HFFc6 (cell line): ENCODE data around the gene NPEPL1. TPM values are rescaled to one million over a fixed set of nuclear protein-coding genes. Genes with fewer than 3 reads are reported as not detected.
A peak's percentile ranks its signal among the peaks of the same experiment; 100 is the strongest.

ENCODE experiments used
- DNase-seq: peaks from one replicate; pipeline ENCODE4 v3.0.0-alpha.2; 2018
- H3K27ac Mint-ChIP-seq: 2 replicates; pipeline ENCODE4 v1.8.0; 2020; ENCODE audit warnings: mild to moderate bottlenecking, mixed read lengths
- H3K27me3 Mint-ChIP-seq: 2 replicates; pipeline ENCODE4 v1.8.0; 2021; ENCODE audit warnings: mild to moderate bottlenecking, moderate library complexity, mixed read lengths; ENCODE audit not compliant: insufficient read depth
- H3K36me3 Mint-ChIP-seq: 2 replicates; pipeline ENCODE4 v1.8.0; 2021; ENCODE audit warnings: low read depth, mixed read lengths
- H3K4me1 Mint-ChIP-seq: 2 replicates; pipeline ENCODE4 v1.8.0; 2020; ENCODE audit warnings: low read depth, mixed read lengths
- H3K4me3 Mint-ChIP-seq: 2 replicates; pipeline ENCODE4 v1.8.0; 2020; ENCODE audit warnings: mild to moderate bottlenecking, moderate library complexity, mixed read lengths
- H3K9me3 Mint-ChIP-seq: 2 replicates; pipeline ENCODE4 v1.8.0; 2020; ENCODE audit warnings: mild to moderate bottlenecking, mixed read lengths
- CTCF ChIP-seq: fragments of 200-600 bp; sonication (generic); IDR thresholded peaks from 2 replicates; pipeline ENCODE4 v1.5.0; 2021; ENCODE audit warnings: antibody characterized with exemption, mild to moderate bottlenecking
- total RNA-seq, 6 experiments: library from RNA; stranded (reverse); fragmentation: NEBNext Ultra II Directional; extraction: Animal tissue kit (Norgen Biotek cat#: 25700); gene quantifications; 2 replicates in 1 of 6; 3 replicates in 5 of 6; pipeline ENCODE4 v1.2.3, GENCODE V29; 2021

The NPEPL1 gene
- total RNA-seq, 6 experiments from 2014 or later, result 12.0 to 17.8 (median 12.6) TPM

DNA sequence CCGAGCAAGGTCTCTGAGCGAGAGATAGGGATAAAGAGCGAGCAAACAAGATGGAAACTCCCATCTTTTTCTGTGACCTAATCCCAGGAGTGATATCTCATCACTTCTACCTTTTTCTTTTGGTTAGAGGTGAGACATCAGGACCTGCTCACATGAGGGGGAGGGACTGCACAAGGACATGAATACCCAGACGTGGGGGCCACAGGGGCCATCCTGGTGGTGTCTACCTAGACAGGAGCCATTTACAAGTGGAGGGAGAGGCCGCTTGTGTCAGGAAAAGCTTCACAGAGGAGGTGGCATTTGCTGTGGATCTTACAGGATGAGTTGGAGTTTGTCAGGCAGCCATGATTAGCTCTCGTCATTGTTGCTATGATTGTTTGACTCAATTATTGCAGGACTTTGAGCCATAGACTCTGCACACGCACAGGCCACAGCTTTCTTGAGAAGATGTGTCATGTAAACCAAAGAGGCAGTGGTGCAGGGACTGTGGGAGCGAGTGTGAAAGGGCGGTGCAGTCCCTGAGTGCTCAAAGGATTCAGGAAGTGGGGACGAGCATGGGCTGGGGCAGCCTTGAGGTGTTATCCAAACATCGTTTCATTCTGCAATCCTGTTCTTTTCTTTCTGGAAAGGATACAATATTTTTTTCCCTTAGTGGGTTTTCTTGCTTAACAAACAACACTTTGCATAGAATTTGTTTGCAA is 7.7 kb downstream of the NPEPL1 start:
- DNase-seq, result no peak
- H3K27ac Mint-ChIP-seq, result no peak overlapping the region
- H3K4me1 Mint-ChIP-seq, result no peaks in the 10 kb centered on the region
- no peaks in the 10 kb centered on the region; the same call in 1 of the 2 replicates for H3K27me3 Mint-ChIP-seq
- no peaks in the 10 kb centered on the region for H3K9me3 Mint-ChIP-seq
- H3K36me3 Mint-ChIP-seq, result peaks cover 18% of the 10 kb centered on the region
- no peak overlapping the region for H3K4me3 Mint-ChIP-seq
- no peak for TF ChIP-seq CTCF

DNA sequence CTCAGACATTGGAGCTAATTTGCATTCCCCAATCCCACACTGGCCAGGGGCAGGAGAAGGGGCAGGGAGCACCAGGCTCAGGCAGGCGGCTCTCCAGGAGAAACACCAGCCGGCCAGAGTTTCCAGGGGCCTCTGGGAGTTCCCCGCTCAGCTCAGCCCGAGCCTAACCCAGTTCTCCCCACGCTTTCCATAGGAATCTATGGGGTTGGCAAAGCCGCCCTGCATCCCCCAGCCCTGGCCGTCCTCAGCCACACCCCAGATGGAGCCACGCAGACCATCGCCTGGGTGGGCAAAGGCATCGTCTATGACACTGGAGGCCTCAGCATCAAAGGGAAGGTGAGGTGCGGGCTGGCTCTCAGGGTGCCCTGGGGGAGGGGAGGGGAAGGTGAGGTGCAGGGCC is 8.2 kb downstream of the NPEPL1 start:
- Mint-ChIP-seq H3K27ac (no peak overlapping the region), H3K4me1 (no peaks in the 10 kb centered on the region), H3K4me3 (no peak overlapping the region), H3K36me3 (peaks cover 18% of the 10 kb centered on the region), H3K9me3 (no peaks in the 10 kb centered on the region), H3K27me3 (no peaks in the 10 kb centered on the region; the same call in 1 of the 2 replicates)
- DNase-seq, result no peak
- TF ChIP-seq CTCF, result no peak

- DNase-seq, result no peak
- Mint-ChIP-seq H3K4me1 (no peaks in the 10 kb centered on the region), H3K27me3 (no peaks in the 10 kb centered on the region; the same call in 1 of the 2 replicates), H3K36me3 (peaks cover 18% of the 10 kb centered on the region), H3K4me3 (no peak overlapping the region), H3K27ac (no peak overlapping the region), H3K9me3 (no peaks in the 10 kb centered on the region)
- TF ChIP-seq CTCF, result no peak
These were observed 9.0 kb downstream of the NPEPL1 start for GRCh38 chr20:58701431-58702160.

DNA sequence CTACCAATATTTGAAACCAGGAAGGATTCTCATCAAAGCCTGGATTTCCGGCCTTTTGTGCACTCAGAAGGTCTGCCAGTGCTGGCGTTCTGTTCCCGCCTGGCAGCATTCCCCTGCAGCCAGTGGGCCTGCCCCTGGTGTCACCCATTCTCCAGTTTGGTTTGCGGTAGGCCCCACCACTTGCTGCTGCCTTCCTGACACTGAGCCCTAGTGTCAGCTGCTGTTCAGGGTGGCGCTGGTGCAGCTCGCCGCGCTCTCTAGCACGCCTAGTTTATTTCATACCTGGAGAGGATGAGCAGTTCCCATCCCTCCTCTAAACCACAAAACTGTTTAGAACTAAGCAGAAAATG is 9.5 kb downstream of the NPEPL1 start:
- Mint-ChIP-seq H3K36me3 (peaks cover 18% of the 10 kb centered on the region), H3K9me3 (no peaks in the 10 kb centered on the region), H3K27ac (no peak overlapping the region), H3K4me3 (no peak overlapping the region), H3K4me1 (no peaks in the 10 kb centered on the region), H3K27me3 (no peaks in the 10 kb centered on the region; the same call in 1 of the 2 replicates)
- no peak for TF ChIP-seq CTCF
- DNase-seq, result no peak

DNA sequence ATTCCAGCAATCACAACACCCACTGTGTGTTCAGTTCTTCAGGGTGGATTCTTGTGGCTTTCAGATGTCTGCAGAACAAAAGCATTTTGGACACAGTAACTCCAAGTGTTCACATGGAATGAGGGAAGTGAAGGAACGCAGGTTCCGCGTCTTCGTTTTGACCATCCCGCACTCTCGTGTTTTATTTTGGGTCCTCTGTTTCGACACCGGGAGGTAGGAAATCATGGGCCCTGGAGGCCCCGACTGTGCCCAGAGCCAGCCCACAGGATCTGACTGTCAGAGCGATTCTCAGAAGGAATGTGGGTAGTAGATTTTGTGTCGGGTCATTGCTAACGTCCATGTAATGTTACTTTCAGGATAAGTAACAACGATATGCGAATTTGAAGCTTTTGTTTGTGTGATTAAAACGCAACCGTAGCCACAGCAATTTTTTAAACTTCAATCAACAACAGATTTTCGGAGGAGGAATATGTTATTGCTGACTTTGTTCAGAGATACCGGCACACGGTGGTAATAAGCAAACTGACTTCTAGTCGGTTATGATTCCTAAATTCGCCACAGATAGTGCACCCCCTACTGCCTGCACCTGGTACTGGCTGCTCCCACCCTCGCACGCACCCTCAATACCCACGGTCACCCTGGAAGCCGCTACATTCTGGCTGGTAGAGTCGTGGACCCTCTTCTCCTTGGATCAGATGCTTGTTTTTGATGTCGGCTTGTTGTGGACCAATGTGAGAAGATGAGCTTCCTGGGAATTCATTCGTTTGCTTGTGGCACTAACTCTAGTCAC is 10.5 kb downstream of the NPEPL1 start:
- Mint-ChIP-seq H3K4me1 (no peaks in the 10 kb centered on the region), H3K36me3 (peaks cover 18% of the 10 kb centered on the region)
- no peak for DNase-seq

More for the DNA sequence above, 10.5 kb downstream of the NPEPL1 start:
- Mint-ChIP-seq H3K4me3 (no peak overlapping the region), H3K9me3 (no peaks in the 10 kb centered on the region), H3K27ac (no peak overlapping the region), H3K27me3 (no peaks in the 10 kb centered on the region; the same call in 1 of the 2 replicates)
- peak; percentile 63 for TF ChIP-seq CTCF
